ENCODE measurements around the gene ZFYVE21.

Gene ZFYVE21

GRCh38 chr14:103692159-103692558, 23.5 kb upstream of the ZFYVE21 start:
- no peak for TF ChIP-seq CTCF (conservative IDR thresholded peaks at IDR 0.05; ENCODE audit: low read depth, low read length)
- no peak for DNase-seq (ENCODE audit: low read depth)
- H3K4me3 ChIP-seq (ENCODE audit: low read depth, low read length) = no peak overlapping the region

GRCh38 chr14:103692871-103693270, 22.7 kb upstream of the ZFYVE21 start:
- DNase-seq (ENCODE audit: low read depth) = no peak
- no peak for TF ChIP-seq CTCF (conservative IDR thresholded peaks at IDR 0.05; ENCODE audit: low read depth, low read length)
- no peak overlapping the region for H3K4me3 ChIP-seq (ENCODE audit: low read depth, low read length)

GRCh38 chr14:103693515-103693914, 22.1 kb upstream of the ZFYVE21 start:
- no peak overlapping the region for H3K4me3 ChIP-seq (ENCODE audit: low read depth, low read length)
- no peak for TF ChIP-seq CTCF (conservative IDR thresholded peaks at IDR 0.05; ENCODE audit: low read depth, low read length)
- DNase-seq (ENCODE audit: low read depth) = no peak

GRCh38 chr14:103694572-103695026, 21.0 kb upstream of the ZFYVE21 start:
- no peak for DNase-seq (ENCODE audit: low read depth)
- no peak overlapping the region for H3K4me3 ChIP-seq (ENCODE audit: low read depth, low read length)
- no peak for TF ChIP-seq CTCF (conservative IDR thresholded peaks at IDR 0.05; ENCODE audit: low read depth, low read length)

GRCh38 chr14:103695296-103696069, 20.1 kb upstream of the ZFYVE21 start:
- TF ChIP-seq CTCF (conservative IDR thresholded peaks at IDR 0.05; ENCODE audit: low read depth, low read length) = no peak
- H3K4me3 ChIP-seq (ENCODE audit: low read depth, low read length) = no peak overlapping the region
- DNase-seq (ENCODE audit: low read depth) = no peak

- DNase-seq (ENCODE audit: low read depth) = no peak
- H3K4me3 ChIP-seq (ENCODE audit: low read depth, low read length) = no peak overlapping the region
- TF ChIP-seq CTCF (conservative IDR thresholded peaks at IDR 0.05; ENCODE audit: low read depth, low read length) = no peak
These were observed 19.6 kb upstream of the ZFYVE21 start for GRCh38 chr14:103696070-103696402.

- H3K4me3 ChIP-seq (ENCODE audit: low read depth, low read length) = no peak overlapping the region
- no peak for TF ChIP-seq CTCF (conservative IDR thresholded peaks at IDR 0.05; ENCODE audit: low read depth, low read length)
- peak; percentile 91 for DNase-seq (ENCODE audit: low read depth)
These were observed 19.0 kb upstream of the ZFYVE21 start for GRCh38 chr14:103696466-103697071.

Data from choroid plexus epithelial cell (primary cell).